Calu3 (cell line): ENCODE measurements around the gene LCN6. TPM values are rescaled to one million over a fixed set of nuclear protein-coding genes. Genes with fewer than 3 reads are reported as not detected.
"Not testable (repeated sequence)": the region's sequence is repeated elsewhere in the genome, so short reads cannot be mapped to it uniquely, and the experiment has no call there.

ENCODE experiments used
- BruUV-seq: library from RNA; stranded (reverse); fragments of 400-500 nt; replicated peaks from 2 replicates; lab custom pipeline; 2021; lab: Mats Ljungman, UMichigan
- CTCF ChIA-PET: fragments of 300-600 bp; sonication (Branson Sonifier 250); formaldehyde crosslinking; loops from one replicate; lab custom pipeline; 2022; ENCODE audit warnings: antibody characterized with exemption; lab: Charles Lee
- DNase-seq: peaks from one replicate; pipeline ENCODE4 v3.0.0; 2022
- H3K27ac Mint-ChIP-seq: one replicate; pipeline ENCODE4 v1.8.0; 2022; ENCODE audit warnings: mixed read lengths; ENCODE audit not compliant: unreplicated experiment
- H3K27me3 Mint-ChIP-seq: one replicate; pipeline ENCODE4 v1.8.0; 2022; ENCODE audit warnings: mixed read lengths; ENCODE audit not compliant: unreplicated experiment
- H3K36me3 Mint-ChIP-seq: one replicate; pipeline ENCODE4 v1.8.0; 2022; ENCODE audit warnings: mild to moderate bottlenecking, moderate library complexity, mixed read lengths; ENCODE audit not compliant: insufficient read depth, unreplicated experiment
- H3K4me1 Mint-ChIP-seq: one replicate; pipeline ENCODE4 v1.8.0; 2022; ENCODE audit warnings: mild to moderate bottlenecking, low read depth, mixed read lengths; ENCODE audit not compliant: unreplicated experiment
- H3K4me3 Mint-ChIP-seq: one replicate; pipeline ENCODE4 v1.8.0; 2022; ENCODE audit warnings: mild to moderate bottlenecking, low read depth, moderate library complexity, mixed read lengths; ENCODE audit not compliant: unreplicated experiment
- H3K9me3 Mint-ChIP-seq: one replicate; pipeline ENCODE4 v1.8.0; 2022; ENCODE audit warnings: low read depth, mixed read lengths; ENCODE audit not compliant: unreplicated experiment
- intact Hi-C: fragments of 100-400 bp; cut with micrococcal nuclease; formaldehyde crosslinking; loops from one replicate; pipeline ENCODE4 v1.10.0; 2022; ENCODE audit not compliant: unreplicated experiment
- total RNA-seq: library from RNA; stranded (reverse); gene quantifications from 2 replicates; pipeline ENCODE4 v1.2.3, GENCODE V29; 2022
- TF ChIP-seq, protein P1 (sequence below): fragments of 200-600 bp; IDR thresholded peaks from one replicate; pipeline ENCODE4 v1.8.0; 2022; ENCODE audit warnings: antibody characterized with exemption; ENCODE audit not compliant: unreplicated experiment

The LCN6 gene
- total RNA-seq, 1 experiment from 2014 or later: not detected

GRCh38 chr9:136771907-136772415, 23.6 kb upstream of the LCN6 start:
- intact Hi-C loops: no loop called here
- TF ChIP-seq, protein P1, sequence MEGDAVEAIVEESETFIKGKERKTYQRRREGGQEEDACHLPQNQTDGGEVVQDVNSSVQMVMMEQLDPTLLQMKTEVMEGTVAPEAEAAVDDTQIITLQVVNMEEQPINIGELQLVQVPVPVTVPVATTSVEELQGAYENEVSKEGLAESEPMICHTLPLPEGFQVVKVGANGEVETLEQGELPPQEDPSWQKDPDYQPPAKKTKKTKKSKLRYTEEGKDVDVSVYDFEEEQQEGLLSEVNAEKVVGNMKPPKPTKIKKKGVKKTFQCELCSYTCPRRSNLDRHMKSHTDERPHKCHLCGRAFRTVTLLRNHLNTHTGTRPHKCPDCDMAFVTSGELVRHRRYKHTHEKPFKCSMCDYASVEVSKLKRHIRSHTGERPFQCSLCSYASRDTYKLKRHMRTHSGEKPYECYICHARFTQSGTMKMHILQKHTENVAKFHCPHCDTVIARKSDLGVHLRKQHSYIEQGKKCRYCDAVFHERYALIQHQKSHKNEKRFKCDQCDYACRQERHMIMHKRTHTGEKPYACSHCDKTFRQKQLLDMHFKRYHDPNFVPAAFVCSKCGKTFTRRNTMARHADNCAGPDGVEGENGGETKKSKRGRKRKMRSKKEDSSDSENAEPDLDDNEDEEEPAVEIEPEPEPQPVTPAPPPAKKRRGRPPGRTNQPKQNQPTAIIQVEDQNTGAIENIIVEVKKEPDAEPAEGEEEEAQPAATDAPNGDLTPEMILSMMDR: no peak
- DNase-seq: no peak
- H3K36me3 Mint-ChIP-seq: no peaks in the 10 kb centered on the region
- no peak overlapping the region for H3K27ac Mint-ChIP-seq
- H3K27me3 Mint-ChIP-seq: peaks cover 20% of the 10 kb centered on the region
- CTCF ChIA-PET: no interaction called here
- no TSS peak for BruUV-seq
- H3K4me1 Mint-ChIP-seq: peaks cover 8% of the 10 kb centered on the region
- no peaks in the 10 kb centered on the region for H3K9me3 Mint-ChIP-seq
- no peak overlapping the region for H3K4me3 Mint-ChIP-seq

- H3K36me3 Mint-ChIP-seq: no peaks in the 10 kb centered on the region
- H3K9me3 Mint-ChIP-seq: no peaks in the 10 kb centered on the region
- BruUV-seq: no TSS peak
- no peak overlapping the region for H3K4me3 Mint-ChIP-seq
- no peak overlapping the region for H3K27ac Mint-ChIP-seq
- peaks cover 13% of the 10 kb centered on the region for H3K27me3 Mint-ChIP-seq
- CTCF ChIA-PET: no interaction called here
- H3K4me1 Mint-ChIP-seq: peaks cover 10% of the 10 kb centered on the region
- intact Hi-C loops: no loop called here
- TF ChIP-seq, protein P1: no peak
- peak; percentile 42 for DNase-seq
Measured at GRCh38 chr9:136769710-136770191, 21.4 kb upstream of the LCN6 start.

DNA sequence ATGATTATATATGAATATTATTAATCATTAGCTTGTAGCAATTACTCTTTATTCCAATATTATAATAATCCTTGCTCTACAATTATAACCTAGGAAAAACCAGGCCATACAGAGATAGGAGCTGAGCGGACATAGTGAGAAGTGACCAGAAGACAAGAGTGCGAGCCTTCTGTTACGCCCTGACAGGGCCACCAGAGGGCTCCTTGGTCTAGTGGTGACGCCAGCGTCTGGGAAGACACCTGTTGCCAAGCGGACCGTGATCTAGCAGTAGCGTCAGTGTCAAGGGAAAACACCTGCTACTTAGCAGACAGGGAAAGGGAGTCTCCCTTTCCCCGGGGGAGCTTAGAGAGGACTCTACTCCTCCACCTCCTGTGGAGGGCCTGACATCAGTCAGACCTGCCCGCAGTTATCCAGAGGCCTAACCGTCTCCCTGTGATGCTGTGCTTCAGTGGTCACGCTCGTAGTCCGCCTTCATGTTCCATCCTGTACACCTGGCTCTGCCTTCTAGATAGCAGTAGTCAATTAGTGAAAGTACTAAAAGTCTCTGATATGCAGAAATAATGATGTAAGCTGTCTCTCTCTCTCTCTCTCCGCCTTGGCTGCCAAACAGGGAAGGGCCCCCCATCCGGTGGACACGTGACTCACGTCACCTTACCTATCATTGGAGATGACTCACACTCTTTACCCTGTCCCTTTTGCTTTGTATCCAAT, 18.2 kb upstream of the LCN6 start:
- H3K9me3 Mint-ChIP-seq, CTCF ChIA-PET: not testable (repeated sequence)

GRCh38 chr9:136765745-136766409, 17.6 kb upstream of the LCN6 start:
- H3K9me3 Mint-ChIP-seq, BruUV-seq, H3K4me3 Mint-ChIP-seq, H3K4me1 Mint-ChIP-seq, H3K27ac Mint-ChIP-seq, DNase-seq, CTCF ChIA-PET, H3K36me3 Mint-ChIP-seq, intact Hi-C loops: not testable (repeated sequence)
- peaks cover 19% of the 10 kb centered on the region for H3K27me3 Mint-ChIP-seq

More for the DNA sequence above, 18.2 kb upstream of the LCN6 start:
- H3K36me3 Mint-ChIP-seq, H3K4me3 Mint-ChIP-seq, BruUV-seq, intact Hi-C loops, H3K4me1 Mint-ChIP-seq: not testable (repeated sequence)
- Mint-ChIP-seq H3K27ac (peak overlapping the region; percentile 6), H3K27me3 (peaks cover 13% of the 10 kb centered on the region)
- DNase-seq: peak; percentile 43

DNA sequence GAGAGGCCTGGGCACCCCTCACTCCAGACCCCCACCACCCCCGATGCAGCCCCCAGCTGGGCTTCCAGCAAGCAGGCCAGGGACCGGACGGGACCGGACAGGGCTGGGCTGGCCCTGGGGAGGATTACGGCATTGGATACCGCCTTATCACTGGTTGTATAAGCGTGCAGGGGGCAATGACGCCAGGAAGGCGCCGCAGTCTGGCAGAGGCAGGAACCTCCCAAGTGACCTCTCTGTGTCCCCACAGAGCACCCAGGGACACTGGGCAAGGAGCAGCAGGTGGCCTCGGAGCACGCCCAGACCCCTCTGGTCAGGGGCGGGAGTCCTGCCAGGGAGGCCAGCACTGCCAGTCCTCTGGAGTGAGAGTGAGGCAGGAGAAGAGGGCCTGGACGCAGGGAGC, 16.7 kb upstream of the LCN6 start:
- CTCF ChIA-PET: no interaction called here
- H3K27ac Mint-ChIP-seq: no peak overlapping the region
- BruUV-seq: no TSS peak
- TF ChIP-seq, protein P1: no peak
- peaks cover 23% of the 10 kb centered on the region for H3K27me3 Mint-ChIP-seq
- DNase-seq: no peak
- H3K4me1 Mint-ChIP-seq: peaks cover 10% of the 10 kb centered on the region
- no peaks in the 10 kb centered on the region for H3K36me3 Mint-ChIP-seq
- no peaks in the 10 kb centered on the region for H3K9me3 Mint-ChIP-seq
- H3K4me3 Mint-ChIP-seq: no peak overlapping the region
- intact Hi-C loops: no loop called here
